ENCODE measurements around the gene TFF3.

The TFF3 gene

DNA sequence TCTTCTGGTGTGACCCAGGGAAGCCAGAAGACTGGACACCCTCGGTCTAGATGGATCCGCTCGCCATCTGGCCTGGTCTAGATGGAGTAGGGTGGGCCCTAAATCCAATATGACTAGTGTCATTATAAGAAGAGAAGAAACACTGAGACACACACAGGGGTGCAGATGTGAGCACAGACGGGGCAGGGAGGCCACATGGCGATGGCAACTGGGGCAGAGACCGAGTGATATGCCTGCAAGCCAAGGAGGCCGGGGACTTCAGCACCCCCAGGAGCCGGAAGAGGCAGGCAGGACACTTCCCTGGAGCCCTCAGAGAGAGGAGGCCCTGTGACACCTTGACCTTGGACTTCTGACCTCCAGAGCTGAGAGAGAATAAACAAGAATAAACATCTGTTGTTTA is 5.6 kb upstream of the TFF3 start:
- no peak for DNase-seq (ENCODE audit: low read depth in 2 of 2)

GRCh38 chr21:42319851-42320572 is 4.8 kb upstream of the TFF3 start:
- no peak for DNase-seq (ENCODE audit: low read depth in 2 of 2)

- no peak for DNase-seq (ENCODE audit: low read depth in 2 of 2)
Measured at GRCh38 chr21:42319376-42319775, 4.2 kb upstream of the TFF3 start.

DNA sequence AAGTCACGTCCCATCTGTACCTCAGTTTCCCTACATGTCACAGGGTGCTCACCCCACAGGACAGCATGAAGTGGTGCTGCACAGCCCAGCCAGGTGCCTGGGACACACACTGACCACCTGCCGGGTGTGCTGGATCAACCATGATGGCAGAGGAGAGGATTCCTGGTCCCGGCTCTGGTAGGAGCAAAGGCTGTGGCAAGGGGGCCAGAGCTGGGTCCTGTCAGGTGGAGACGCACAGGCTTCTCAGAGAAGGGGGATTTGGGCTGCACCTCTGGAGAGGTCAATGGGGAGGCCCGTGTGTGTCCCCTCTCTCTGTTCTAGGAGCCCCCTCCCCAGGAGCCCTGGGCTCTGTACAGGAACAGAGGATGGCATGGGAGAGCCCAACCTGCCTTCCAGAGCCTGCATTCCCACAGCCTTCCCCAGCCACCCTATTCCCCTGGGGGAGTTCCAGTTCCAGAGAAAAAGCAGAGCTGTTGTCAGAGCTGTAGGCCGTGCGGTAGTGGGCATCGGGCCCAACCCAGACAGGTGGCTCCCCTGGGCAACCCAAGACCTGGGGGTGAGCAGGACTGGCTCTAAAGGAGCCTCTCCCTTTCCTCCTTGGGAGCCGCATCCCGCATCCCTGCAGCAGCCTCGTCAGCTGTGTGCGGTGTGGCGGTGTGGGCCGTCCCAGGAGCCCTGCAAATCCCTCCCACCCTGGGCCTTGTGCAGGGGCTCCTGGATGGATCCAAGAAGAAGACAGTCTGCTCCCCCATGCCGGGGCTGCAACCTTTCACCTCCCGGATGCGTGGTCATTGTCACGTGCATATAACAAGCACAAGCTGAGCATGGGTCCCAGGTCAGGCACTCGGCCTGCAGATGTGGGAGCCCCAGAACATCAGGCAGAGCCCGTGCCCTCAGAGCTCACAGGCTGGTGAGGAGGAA is 2.9 kb upstream of the TFF3 start:
- no peak for DNase-seq (ENCODE audit: low read depth in 2 of 2)

DNA sequence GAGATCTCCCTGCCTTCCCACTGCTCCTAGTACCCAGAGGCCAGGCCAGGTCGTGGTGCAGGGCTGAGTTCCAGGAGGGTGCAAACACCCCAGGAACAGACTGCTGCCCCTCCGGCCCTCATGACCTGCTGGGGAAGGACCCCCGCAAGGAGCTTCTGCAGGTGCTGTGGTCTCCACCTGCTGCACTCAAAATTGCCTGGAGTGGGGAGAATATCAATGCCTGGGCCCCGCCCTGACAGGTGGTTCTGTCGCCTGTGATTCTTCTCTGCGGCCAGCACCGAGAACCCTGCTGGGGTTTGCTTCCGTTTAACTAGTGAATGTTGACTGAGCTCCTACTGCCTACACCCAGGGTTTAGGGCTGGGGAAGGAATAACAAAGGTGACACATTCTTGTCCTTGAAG is 2.1 kb upstream of the TFF3 start:
- no peak for DNase-seq (ENCODE audit: low read depth in 2 of 2)

GRCh38 chr21:42316891-42317290 is 1.7 kb upstream of the TFF3 start:
- DNase-seq (ENCODE audit: low read depth in 2 of 2): no peak

- no peak for DNase-seq (ENCODE audit: low read depth in 2 of 2)
Measured at GRCh38 chr21:42314616-42315295, 453 bp downstream of the TFF3 start.

DNA sequence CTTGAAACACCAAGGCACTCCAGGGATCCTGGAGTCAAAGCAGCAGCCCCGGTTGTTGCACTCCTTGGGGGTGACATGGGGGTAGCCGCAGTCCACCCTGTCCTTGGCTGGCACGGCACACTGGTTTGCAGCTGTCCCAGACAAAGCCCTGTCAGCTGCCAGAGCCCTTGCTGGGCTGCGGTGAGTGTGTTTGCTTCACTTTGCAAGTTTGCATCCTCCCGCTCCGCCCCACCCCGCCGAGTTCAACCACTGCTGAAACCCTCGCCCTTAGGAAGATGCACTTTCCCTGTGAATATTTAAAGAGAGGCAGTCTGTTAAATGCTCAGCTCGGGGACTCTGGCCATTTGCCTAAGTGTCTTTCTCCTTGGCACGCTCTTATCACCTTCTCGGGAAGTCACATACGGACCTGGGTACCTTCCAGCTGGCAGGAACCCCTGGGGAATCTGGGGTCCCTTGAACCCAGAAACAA is 1.7 kb downstream of the TFF3 start:
- no peak for DNase-seq (ENCODE audit: low read depth in 2 of 2)

GRCh38 chr21:42312626-42313104 is 2.5 kb downstream of the TFF3 start:
- DNase-seq (ENCODE audit: low read depth in 2 of 2): no peak

DNA sequence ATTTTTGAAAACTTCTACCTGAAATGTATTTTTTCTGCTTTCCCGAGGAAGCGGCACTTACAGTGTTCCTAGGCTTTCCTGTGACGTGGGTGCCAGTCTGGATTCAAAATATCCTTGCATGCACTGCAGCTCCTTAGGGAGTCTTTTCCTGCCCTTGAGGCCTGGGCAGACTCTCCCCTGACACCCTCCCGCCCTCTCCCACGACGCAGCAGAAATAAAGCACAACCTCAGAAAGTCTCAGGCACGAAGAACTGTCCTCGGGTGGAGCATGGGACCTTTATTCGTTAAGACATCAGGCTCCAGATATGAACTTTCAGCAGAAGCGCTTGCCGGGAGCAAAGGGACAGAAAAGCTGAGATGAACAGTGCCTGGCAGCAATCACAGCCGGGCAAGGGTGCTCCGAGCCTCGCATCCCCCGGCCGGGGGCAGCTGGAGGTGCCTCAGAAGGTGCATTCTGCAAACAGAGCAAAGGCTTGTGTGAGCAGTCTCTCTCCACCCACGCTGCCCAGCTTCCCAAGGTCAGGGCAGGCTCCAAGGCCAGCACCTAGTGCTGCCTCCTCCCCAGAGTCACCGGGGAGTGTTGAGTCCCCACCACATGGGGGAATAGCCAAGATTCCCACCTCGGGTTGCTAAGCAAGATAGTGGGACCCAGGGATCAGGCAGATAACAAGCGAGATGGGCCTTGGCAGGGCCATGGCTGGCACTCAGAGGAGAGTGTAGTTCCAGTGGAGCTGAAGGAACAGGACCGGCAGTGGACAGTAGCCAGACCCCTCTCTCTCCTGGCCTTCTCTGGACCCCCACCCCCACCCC is 3.2 kb downstream of the TFF3 start:
- DNase-seq (ENCODE audit: low read depth in 2 of 2): no peak

DNA sequence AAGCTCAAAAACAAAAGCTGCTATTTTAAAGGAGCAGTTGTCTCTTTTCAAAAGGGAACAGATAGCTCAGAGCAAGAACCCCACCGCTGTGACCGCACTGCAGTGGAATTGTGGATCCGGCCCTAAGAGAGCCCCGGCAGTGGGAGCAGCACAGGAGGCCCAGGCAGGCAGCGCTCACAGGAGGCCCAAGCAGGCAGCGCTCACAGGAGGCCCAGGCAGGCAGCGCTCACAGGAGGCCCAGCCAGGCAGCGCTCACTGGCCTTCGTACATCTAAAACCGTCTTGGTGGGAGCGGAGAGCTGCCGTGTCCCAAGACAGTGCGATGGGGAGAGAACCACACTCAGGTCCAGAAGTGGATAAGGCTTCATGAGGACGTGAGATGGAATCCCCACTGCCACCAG is 4.0 kb downstream of the TFF3 start:
- DNase-seq (ENCODE audit: low read depth in 2 of 2): no peak

GRCh38 chr21:42310411-42311001 is 4.7 kb downstream of the TFF3 start:
- DNase-seq (ENCODE audit: low read depth in 2 of 2): no peak

GRCh38 chr21:42309753-42310213 is 5.4 kb downstream of the TFF3 start:
- peak; percentile 34 to 52 for DNase-seq (ENCODE audit: low read depth in 2 of 2)

- no peak for DNase-seq (ENCODE audit: low read depth in 2 of 2)
Measured at GRCh38 chr21:42308914-42309752, 6.1 kb downstream of the TFF3 start.

DNA sequence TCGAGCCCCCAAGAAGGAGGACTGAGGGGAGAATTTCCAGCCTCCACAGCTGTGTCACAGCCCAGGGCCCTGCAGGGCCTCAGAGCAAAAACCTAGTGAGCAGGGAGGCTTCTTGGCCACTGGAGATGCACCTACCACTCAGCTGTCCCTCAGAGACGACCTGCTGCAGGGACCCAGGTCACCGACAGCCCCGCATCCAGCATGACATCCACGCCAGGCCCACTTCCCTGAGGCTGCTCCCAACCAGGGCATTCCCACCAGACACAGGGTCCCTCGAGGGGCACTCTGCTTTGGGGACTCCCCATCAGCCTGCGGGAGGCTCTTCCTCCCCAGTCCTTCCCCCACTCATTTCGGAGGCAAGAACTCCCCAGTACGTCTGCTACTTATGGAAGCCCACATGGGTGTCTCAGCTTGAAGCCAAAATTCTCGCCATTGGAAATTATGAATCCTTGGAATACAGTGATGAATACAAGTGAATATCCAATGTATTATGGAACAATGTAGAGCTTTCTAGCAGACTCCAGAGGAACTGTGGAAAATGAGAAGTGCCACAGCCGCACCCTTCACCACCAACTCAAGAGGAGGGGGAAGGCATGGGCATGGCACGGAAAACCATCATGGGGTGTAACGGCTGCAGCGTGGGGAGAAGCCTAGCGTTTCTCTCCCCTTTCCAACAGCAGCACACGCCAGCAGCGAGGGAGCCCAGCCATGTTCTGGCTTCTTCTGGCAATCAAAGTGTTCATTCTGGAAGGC is 6.9 kb downstream of the TFF3 start:
- no peak for DNase-seq (ENCODE audit: low read depth in 2 of 2)

- DNase-seq (ENCODE audit: low read depth in 2 of 2): no peak
Measured at GRCh38 chr21:42307106-42307505, 8.1 kb downstream of the TFF3 start.

DNA sequence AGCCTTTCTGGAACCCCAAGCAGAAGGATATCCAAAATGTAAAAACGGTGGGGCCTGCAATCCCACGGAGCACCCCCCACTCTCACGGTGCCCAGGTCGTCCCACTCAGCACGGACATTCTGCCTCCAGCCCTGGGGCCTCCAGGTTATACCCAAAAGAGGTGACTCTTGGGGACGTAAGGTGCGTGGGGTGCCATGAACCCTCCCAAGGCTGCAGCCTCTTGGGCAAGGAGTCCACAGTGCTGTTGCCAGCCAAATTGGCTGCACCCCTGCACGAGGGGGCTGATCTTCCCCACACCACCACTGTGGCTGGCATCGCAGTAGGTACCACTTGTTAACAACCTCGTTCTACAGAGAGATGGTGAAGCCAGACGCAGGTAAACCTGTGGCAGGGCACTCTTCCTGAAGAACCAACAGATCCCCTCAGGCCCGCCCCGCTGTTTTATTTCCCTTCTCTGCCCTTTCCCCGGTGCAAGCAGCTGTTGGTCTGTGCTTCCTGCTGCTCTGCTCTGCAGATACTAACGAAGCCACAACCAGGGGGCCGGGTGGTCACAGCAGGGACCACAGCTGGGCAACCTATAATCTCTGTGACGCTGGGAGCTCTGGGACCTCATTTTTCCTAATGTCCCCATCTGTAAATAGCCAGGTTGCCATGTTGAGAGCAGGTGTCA is 8.7 kb downstream of the TFF3 start:
- DNase-seq (ENCODE audit: low read depth in 2 of 2): no peak

DNA sequence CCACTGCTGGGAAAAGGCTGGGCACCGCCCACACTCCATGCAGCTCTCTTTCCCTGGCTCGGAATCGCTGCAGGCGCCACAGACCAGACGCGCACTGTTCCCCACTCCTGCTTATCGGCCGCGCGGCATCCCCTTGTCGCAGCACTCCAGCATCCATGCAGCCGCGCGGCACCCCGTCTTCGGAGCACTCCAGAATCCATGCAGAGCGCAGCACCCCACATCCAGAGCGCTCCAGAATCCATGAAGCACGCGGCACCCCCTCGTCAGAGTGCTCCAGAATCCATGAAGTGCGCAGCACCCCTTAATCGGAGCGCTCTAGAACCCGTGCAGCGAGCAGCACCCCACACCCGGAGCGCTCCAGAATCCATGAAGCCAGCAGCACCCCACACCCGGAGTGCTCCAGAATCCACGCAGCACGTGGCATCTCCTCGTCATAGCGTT is 9.5 kb downstream of the TFF3 start:
- no peak for DNase-seq (ENCODE audit: low read depth in 2 of 2)
